Amygdala (tissue), 56 donors: Measurements from ENCODE around the gene VGLL3.

Experiments
- DNase-seq, 56 donors: peaks; one replicate each; lab custom pipeline; 2025; lab: John Stamatoyannopoulos, UW

Gene VGLL3

GRCh38 chr3:86954747-86955146 is 36.2 kb downstream of the VGLL3 start:
- no peak for DNase-seq

DNA sequence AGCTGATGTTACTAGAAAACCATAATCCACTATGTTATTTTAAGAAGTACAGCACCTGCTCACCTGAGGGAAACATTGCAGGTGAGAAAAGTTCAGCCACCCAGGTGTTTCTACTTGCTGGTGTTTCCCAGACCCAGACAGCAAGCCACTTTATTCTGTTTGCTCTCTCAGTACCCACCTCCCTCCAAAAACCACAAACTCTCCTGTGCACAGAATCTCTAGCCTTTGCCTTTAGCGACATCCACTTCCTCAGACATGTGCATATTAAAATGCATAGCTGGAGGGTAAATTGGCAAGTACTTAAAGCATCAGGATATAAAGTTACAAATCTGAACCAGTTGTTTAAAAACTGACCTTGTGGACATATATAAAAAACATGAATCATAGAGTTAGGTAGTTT is 36.7 kb downstream of the VGLL3 start:
- DNase-seq = no peak

- DNase-seq = no peak
Measured at GRCh38 chr3:86951322-86951721, 39.6 kb downstream of the VGLL3 start.

DNA sequence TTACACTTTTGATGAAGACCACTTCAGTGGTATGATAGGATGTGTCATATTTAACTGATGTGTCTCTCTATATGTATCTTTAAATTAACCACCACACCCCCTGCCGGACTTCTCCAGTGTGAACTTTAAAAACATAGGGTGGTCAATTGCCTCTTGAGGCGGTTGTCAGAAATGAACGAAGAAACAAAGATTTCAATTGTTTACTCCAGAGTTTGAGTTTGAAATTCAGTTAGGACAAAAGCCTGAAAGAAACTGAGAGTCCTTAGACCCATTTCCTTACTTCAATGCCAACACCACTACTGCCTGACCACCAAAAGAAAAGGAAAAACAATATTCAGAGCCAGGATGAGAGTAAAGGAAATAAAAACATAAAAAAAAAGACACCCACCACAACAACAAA is 40.2 kb downstream of the VGLL3 start:
- no peak for DNase-seq

GRCh38 chr3:86949850-86950249 is 41.1 kb downstream of the VGLL3 start:
- no peak for DNase-seq

DNA sequence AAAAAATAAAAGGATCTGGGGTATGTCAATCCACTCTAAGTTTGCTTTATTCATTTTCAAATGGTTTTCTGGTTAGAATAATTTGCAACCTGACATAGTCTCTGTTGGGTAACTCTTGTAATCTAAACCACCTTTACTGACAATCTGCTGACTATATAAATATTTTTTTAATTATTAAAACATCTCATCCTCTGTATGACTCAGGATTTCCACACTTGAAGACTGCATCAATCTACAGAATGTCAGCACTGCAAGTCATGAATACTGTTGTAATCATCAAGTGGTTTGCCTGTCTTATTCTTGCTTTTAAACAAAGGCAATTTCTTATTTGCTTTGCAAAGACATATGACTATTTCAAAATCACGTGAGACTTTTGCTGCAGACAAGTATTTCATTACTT is 42.1 kb downstream of the VGLL3 start:
- no peak for DNase-seq

- no peak for DNase-seq
Measured at GRCh38 chr3:86942206-86942605, 48.7 kb downstream of the VGLL3 start.

DNA sequence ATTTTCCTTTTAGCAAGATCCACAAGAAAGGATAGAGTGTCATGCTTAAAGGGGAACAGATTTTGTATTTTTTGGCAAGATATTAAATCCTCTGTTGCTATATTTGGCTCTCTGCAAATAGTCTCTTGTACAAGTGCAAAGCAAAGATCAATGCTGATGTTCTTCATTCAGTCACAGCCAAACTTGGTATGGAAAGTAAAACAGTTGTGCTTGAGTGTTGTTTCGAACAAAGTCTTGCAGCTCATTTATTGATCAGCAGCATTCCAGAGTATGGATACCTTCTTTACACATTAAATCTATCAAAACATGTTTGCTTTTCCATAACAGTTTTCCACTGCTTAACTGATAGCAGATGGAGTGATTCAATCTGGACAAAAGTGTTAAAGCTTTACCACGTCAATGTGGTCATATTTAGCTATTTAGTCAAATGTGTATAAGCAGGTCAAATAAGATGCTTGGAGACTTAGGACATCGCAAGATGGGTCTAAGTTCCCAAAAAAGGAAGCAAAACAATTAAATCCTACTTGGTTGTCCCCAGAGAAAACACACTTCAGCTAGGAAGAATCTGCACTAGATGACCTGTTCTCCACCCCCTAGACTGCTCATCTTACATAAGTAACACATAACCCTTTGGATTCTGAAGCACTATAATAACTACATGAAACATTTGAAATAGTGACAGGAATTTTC is 52.4 kb downstream of the VGLL3 start:
- no peak for DNase-seq

GRCh38 chr3:86937306-86937791 is 53.6 kb downstream of the VGLL3 start:
- DNase-seq = no peak

DNA sequence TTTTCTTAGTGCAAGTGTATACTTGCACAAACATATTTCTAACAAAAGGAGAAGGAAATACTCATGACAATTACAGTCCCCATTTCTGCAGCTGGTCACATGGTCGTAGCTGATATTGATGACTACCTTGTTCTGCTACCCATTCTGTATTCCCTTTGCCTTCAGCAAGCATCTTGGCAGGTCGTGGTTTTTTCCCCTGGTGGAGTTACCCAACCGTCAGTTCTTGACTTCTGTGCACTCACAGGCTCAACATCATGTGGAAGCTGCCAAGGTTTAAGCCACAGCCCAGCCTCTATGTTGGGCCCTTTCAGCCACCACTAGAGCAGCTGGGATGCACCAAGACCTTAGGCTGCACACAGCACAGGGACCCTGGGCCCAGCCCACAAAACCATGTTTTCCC is 56.1 kb downstream of the VGLL3 start:
- DNase-seq = no peak

GRCh38 chr3:86930831-86931230 is 60.1 kb downstream of the VGLL3 start:
- no peak for DNase-seq

DNA sequence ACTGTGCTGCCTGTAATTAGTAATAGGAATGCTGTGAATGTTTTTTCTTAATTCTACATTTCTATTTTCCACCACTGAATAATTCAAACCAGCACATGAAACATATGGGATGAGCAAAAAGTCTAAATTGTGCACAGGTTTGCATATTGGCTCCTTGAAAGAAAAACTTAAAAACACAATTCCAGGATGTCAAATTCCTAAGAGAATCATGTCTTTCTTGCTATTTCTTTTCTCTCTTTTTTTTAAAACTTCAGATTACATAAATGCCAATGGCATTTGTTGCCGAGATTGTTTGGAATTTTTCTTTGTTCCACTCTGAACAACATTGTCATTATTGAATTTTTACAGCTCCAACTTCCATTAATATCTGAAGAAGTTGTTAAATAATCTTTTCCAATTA is 60.8 kb downstream of the VGLL3 start:
- no peak for DNase-seq

- no peak for DNase-seq
Measured at GRCh38 chr3:86929046-86929445, 61.9 kb downstream of the VGLL3 start.

- DNase-seq = no peak
Measured at GRCh38 chr3:86923071-86923491, 67.9 kb downstream of the VGLL3 start.

- DNase-seq = no peak
Measured at GRCh38 chr3:86921971-86922680, 68.8 kb downstream of the VGLL3 start.

GRCh38 chr3:86914670-86915069 is 76.3 kb downstream of the VGLL3 start:
- DNase-seq = no peak

GRCh38 chr3:86913160-86913559 is 77.8 kb downstream of the VGLL3 start:
- peak in 3 of 56 donors; percentile 1 to 36 (median 11) for DNase-seq

- DNase-seq = no peak
Measured at GRCh38 chr3:86895202-86895601, 95.7 kb downstream of the VGLL3 start.

DNA sequence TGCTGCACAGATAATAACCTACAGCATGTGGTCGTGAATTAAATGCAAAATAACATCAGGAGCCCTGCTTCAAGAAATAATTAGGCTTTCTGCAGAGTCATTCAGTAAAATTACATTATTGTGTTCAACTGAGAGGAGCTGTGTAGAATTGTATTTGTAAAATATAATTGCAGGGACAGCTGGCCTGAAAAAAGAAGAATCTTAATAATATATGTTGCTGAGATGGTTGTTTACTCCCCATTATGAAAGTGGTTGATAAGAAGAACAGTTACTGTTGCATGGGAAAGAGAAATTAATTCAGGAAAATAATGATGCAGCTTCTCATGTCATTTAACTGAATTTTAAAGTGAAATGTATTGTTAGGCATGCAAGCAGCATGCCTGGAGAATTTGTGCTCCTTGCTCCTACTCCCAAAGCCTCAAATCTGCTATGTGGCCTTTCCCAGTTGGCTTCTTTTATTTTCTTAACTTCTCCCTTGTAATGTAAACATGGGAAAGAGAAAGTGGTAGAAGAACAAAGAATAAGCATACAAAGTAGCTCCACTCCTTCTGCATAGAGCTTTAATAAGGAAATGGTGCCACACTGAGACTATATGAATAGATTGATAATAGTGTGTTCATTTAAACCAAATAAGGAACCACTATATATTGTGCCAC is 100.1 kb downstream of the VGLL3 start:
- DNase-seq = no peak
